ENCODE measurements around the gene SAMD11. TPM values are rescaled to one million over a fixed set of nuclear protein-coding genes. Genes with fewer than 3 reads are reported as not detected.

Gene SAMD11
- total RNA-seq, 1 donor from 2014 or later: 6.0 TPM

GRCh38 chr1:992362-992761, 68.6 kb downstream of the SAMD11 start:
- FAIRE-seq: no peak
- no peaks in the 10 kb centered on the region for H3K4me1 ChIP-seq (ENCODE audit: insufficient read depth, low read length)
- H3K4me3 ChIP-seq (ENCODE audit: insufficient read depth, low read depth, low read length): no peak overlapping the region
- H3K4me1 Mint-ChIP-seq (ENCODE audit: low read depth, unreplicated experiment): peaks cover 8% of the 10 kb centered on the region
- H3K36me3 Mint-ChIP-seq (ENCODE audit: low read depth, unreplicated experiment): peaks cover 19% of the 10 kb centered on the region
- peaks cover 24% of the 10 kb centered on the region for H3K9me3 Mint-ChIP-seq (ENCODE audit: unreplicated experiment)
- no peak overlapping the region for H3K27ac Mint-ChIP-seq (ENCODE audit: unreplicated experiment)
- H3K27me3 ChIP-seq (ENCODE audit: insufficient read depth, low read length): peaks cover 4% of the 10 kb centered on the region
- no peak overlapping the region for H3K27ac ChIP-seq (ENCODE audit: low read depth, low read length)
- no peak overlapping the region for H3K9ac ChIP-seq (ENCODE audit: low read length)
- H3K36me3 ChIP-seq (ENCODE audit: insufficient read depth, low read length): no peaks in the 10 kb centered on the region
- H3K4me2 ChIP-seq (ENCODE audit: low read length): no peak overlapping the region
- H2AFZ ChIP-seq (ENCODE audit: low read depth, low read length): no peak overlapping the region
- TF ChIP-seq, protein P1, sequence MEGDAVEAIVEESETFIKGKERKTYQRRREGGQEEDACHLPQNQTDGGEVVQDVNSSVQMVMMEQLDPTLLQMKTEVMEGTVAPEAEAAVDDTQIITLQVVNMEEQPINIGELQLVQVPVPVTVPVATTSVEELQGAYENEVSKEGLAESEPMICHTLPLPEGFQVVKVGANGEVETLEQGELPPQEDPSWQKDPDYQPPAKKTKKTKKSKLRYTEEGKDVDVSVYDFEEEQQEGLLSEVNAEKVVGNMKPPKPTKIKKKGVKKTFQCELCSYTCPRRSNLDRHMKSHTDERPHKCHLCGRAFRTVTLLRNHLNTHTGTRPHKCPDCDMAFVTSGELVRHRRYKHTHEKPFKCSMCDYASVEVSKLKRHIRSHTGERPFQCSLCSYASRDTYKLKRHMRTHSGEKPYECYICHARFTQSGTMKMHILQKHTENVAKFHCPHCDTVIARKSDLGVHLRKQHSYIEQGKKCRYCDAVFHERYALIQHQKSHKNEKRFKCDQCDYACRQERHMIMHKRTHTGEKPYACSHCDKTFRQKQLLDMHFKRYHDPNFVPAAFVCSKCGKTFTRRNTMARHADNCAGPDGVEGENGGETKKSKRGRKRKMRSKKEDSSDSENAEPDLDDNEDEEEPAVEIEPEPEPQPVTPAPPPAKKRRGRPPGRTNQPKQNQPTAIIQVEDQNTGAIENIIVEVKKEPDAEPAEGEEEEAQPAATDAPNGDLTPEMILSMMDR (IDR thresholded peaks at IDR 0.05; ENCODE audit: insufficient read depth, low read depth, low read length): no peak
- TF ChIP-seq EZH2 (IDR thresholded peaks at IDR 0.05; ENCODE audit: insufficient read depth, low read length): no peak
- no peak for DNase-seq (ENCODE audit: low read depth)
- peaks cover 4% of the 10 kb centered on the region for H3K9me3 ChIP-seq (ENCODE audit: insufficient read depth, low read depth, low read length)
- H3K4me3 Mint-ChIP-seq (ENCODE audit: unreplicated experiment): no peak overlapping the region
- peaks cover 7% of the 10 kb centered on the region for H4K20me1 ChIP-seq (ENCODE audit: insufficient read depth, low read length)
- peaks cover 38% of the 10 kb centered on the region for H3K27me3 Mint-ChIP-seq (ENCODE audit: low read depth, unreplicated experiment)
- H3K79me2 ChIP-seq (ENCODE audit: insufficient read depth, low read length): no peaks in the 10 kb centered on the region

- TF ChIP-seq EZH2 (IDR thresholded peaks at IDR 0.05; ENCODE audit: insufficient read depth, low read length): no peak
- TF ChIP-seq, protein P1 (IDR thresholded peaks at IDR 0.05; ENCODE audit: insufficient read depth, low read depth, low read length): no peak
- no peak overlapping the region for H3K9ac ChIP-seq (ENCODE audit: low read length)
- Mint-ChIP-seq H3K36me3 (ENCODE audit: low read depth, unreplicated experiment) (peaks cover 19% of the 10 kb centered on the region), H3K27ac (ENCODE audit: unreplicated experiment) (no peak overlapping the region), H3K4me1 (ENCODE audit: low read depth, unreplicated experiment) (peaks cover 9% of the 10 kb centered on the region), H3K4me3 (ENCODE audit: unreplicated experiment) (no peak overlapping the region), H3K27me3 (ENCODE audit: low read depth, unreplicated experiment) (peaks cover 31% of the 10 kb centered on the region), H3K9me3 (ENCODE audit: unreplicated experiment) (peaks cover 20% of the 10 kb centered on the region)
- H3K4me2 ChIP-seq (ENCODE audit: low read length): no peak overlapping the region
- no peak overlapping the region for H2AFZ ChIP-seq (ENCODE audit: low read depth, low read length)
- H4K20me1 ChIP-seq (ENCODE audit: insufficient read depth, low read length): peaks cover 13% of the 10 kb centered on the region
- no peaks in the 10 kb centered on the region for H3K4me1 ChIP-seq (ENCODE audit: insufficient read depth, low read length)
- H3K4me3 ChIP-seq (ENCODE audit: insufficient read depth, low read depth, low read length): no peak overlapping the region
- peaks cover 4% of the 10 kb centered on the region for H3K9me3 ChIP-seq (ENCODE audit: insufficient read depth, low read depth, low read length)
- H3K27me3 ChIP-seq (ENCODE audit: insufficient read depth, low read length): peaks cover 4% of the 10 kb centered on the region
- no peaks in the 10 kb centered on the region for H3K79me2 ChIP-seq (ENCODE audit: insufficient read depth, low read length)
- FAIRE-seq (no peak), DNase-seq (ENCODE audit: low read depth) (no peak)
- no peak overlapping the region for H3K27ac ChIP-seq (ENCODE audit: low read depth, low read length)
- H3K36me3 ChIP-seq (ENCODE audit: insufficient read depth, low read length): no peaks in the 10 kb centered on the region
Observed at GRCh38 chr1:993379-993995, 69.8 kb downstream of the SAMD11 start.

Other genes with a start within 250 kb of the SAMD11 start
- not detected in 2 replicates for gene OR4F16, start 237.3 kb upstream of the SAMD11 start, total RNA-seq
- 83.7 and 91.4 TPM in 2 replicates for gene NOC2L, start 35.3 kb downstream of the SAMD11 start, total RNA-seq
- gene KLHL17, start 36.7 kb downstream of the SAMD11 start, total RNA-seq: 25.6 and 25.9 TPM in 2 replicates
- gene PLEKHN1, start 42.6 kb downstream of the SAMD11 start, total RNA-seq: 2.1 and 2.4 TPM in 2 replicates
- 0.20 TPM in 1 of 2 replicates, not detected in the other for gene PERM1, start 58.2 kb downstream of the SAMD11 start, total RNA-seq
- gene HES4, start 76.2 kb downstream of the SAMD11 start, total RNA-seq: 149 and 169 TPM in 2 replicates
- 1,830 and 1,896 TPM in 2 replicates for gene ISG15, start 89.6 kb downstream of the SAMD11 start, total RNA-seq
- 589 and 603 TPM in 2 replicates for gene AGRN, start 96.2 kb downstream of the SAMD11 start, total RNA-seq
- gene RNF223, start 150.4 kb downstream of the SAMD11 start, total RNA-seq: 0.18 and 0.38 TPM in 2 replicates
- gene C1orf159, start 192.2 kb downstream of the SAMD11 start, total RNA-seq: 10.6 and 13.9 TPM in 2 replicates
- gene TTLL10, start 250.0 kb downstream of the SAMD11 start, total RNA-seq: not detected in 2 replicates

Measured in astrocyte (in vitro differentiated cells and primary cell).